H9 (cell line): ENCODE results near the gene ZSWIM5. TPM values are rescaled to one million over a fixed set of nuclear protein-coding genes. Genes with fewer than 3 reads are reported as not detected.

Source experiments
- DNase-seq: peaks from one replicate; pipeline ENCODE4 v3.0.0-alpha.2; 2017
- H2AFZ ChIP-seq: one replicate; pipeline ENCODE4 v1.6.1; 2013; ENCODE audit warnings: mild to moderate bottlenecking, low read length, control low read depth, moderate library complexity
- H2AK5ac ChIP-seq: 2 replicates; pipeline ENCODE4 v1.6.1; 2013; ENCODE audit warnings: low read length, control low read depth, mixed read lengths; ENCODE audit not compliant: insufficient read length
- H2BK120ac ChIP-seq: one replicate; pipeline ENCODE4 v1.6.1; 2013; ENCODE audit warnings: low read depth, mild to moderate bottlenecking, low read length, control low read depth, inconsistent platforms; ENCODE audit not compliant: poor library complexity, severe bottlenecking
- H2BK12ac ChIP-seq: 2 replicates; pipeline ENCODE4 v1.6.1; 2013; ENCODE audit warnings: low read length, control low read depth, mixed read lengths, low read depth; ENCODE audit not compliant: insufficient read length
- H2BK15ac ChIP-seq: 2 replicates; pipeline ENCODE4 v1.6.1; 2013; ENCODE audit warnings: low read depth, low read length, control low read depth
- H2BK20ac ChIP-seq: one replicate; pipeline ENCODE4 v1.6.1; 2013; ENCODE audit warnings: low read depth, mild to moderate bottlenecking, low read length, control low read depth, inconsistent platforms; ENCODE audit not compliant: poor library complexity, severe bottlenecking
- H2BK5ac ChIP-seq: 2 replicates; pipeline ENCODE4 v1.6.1; 2013; ENCODE audit warnings: low read length, control low read depth, mixed read lengths; ENCODE audit not compliant: insufficient read length
- H3K14ac ChIP-seq: 2 replicates; pipeline ENCODE4 v1.6.1; 2013; ENCODE audit warnings: low read length, control low read depth; ENCODE audit not compliant: insufficient read depth
- H3K18ac ChIP-seq: 2 replicates; pipeline ENCODE4 v1.6.1; 2013; ENCODE audit warnings: low read depth, mild to moderate bottlenecking, mixed read lengths, low read length, control low read depth; ENCODE audit not compliant: insufficient read length
- H3K23ac ChIP-seq: 2 replicates; pipeline ENCODE4 v1.6.1; 2013; ENCODE audit warnings: low read length, control low read depth, mixed read lengths, low read depth; ENCODE audit not compliant: insufficient read length
- H3K23me2 ChIP-seq: 2 replicates; pipeline ENCODE4 v1.6.1; 2013; ENCODE audit warnings: low read depth, mild to moderate bottlenecking, mixed read lengths, low read length, control low read depth; ENCODE audit not compliant: insufficient read length, poor library complexity, severe bottlenecking
- H3K27ac ChIP-seq: 2 replicates; pipeline ENCODE4 v1.5.1; 2013; ENCODE audit warnings: low read length, control low read depth, mixed read lengths, low read depth; ENCODE audit not compliant: insufficient read length
- H3K27me3 ChIP-seq: 2 replicates; pipeline ENCODE4 v1.6.1; 2013; ENCODE audit warnings: low read length, control low read depth, inconsistent platforms; ENCODE audit not compliant: insufficient read depth
- H3K4ac ChIP-seq: 2 replicates; pipeline ENCODE4 v1.6.1; 2013; ENCODE audit warnings: low read depth, mild to moderate bottlenecking, control low read depth, inconsistent platforms, low read length, moderate library complexity
- H3K4me1 ChIP-seq: 2 replicates; pipeline ENCODE4 v1.6.1; 2013; ENCODE audit warnings: low read length, control low read depth, inconsistent platforms; ENCODE audit not compliant: insufficient read depth
- H3K4me2 ChIP-seq: 2 replicates; pipeline ENCODE4 v1.6.1; 2013; ENCODE audit warnings: low read length, control low read depth, mixed read lengths; ENCODE audit not compliant: insufficient read length, insufficient read depth
- H3K56ac ChIP-seq: 2 replicates; pipeline ENCODE4 v1.6.1; 2013; ENCODE audit warnings: low read depth, mild to moderate bottlenecking, mixed read lengths, low read length, control low read depth; ENCODE audit not compliant: insufficient read length
- H3K79me1 ChIP-seq: 2 replicates; pipeline ENCODE4 v1.6.1; 2013; ENCODE audit warnings: low read depth, mild to moderate bottlenecking, moderate library complexity, low read length, control low read depth, inconsistent platforms; ENCODE audit not compliant: insufficient read depth, poor library complexity, severe bottlenecking
- H3K79me2 ChIP-seq: 2 replicates; pipeline ENCODE4 v1.6.1; 2013; ENCODE audit warnings: low read length, control low read depth, inconsistent platforms; ENCODE audit not compliant: insufficient read depth
- H3K9ac ChIP-seq: 2 replicates; pipeline ENCODE4 v1.6.1; 2013; ENCODE audit warnings: low read length, control low read depth, mixed read lengths; ENCODE audit not compliant: insufficient read length; ENCODE audit errors: extremely low read depth
- H3K9me3 ChIP-seq: one replicate; pipeline ENCODE4 v1.6.1; 2013; ENCODE audit warnings: low read depth, low read length, inconsistent platforms; ENCODE audit not compliant: control insufficient read depth
- H3T11ph ChIP-seq: one replicate; pipeline ENCODE4 v1.6.1; 2013; ENCODE audit warnings: mild to moderate bottlenecking, low read length, control low read depth, inconsistent platforms
- H4K20me1 ChIP-seq: one replicate; pipeline ENCODE4 v1.6.1; 2013; ENCODE audit not compliant: control insufficient read depth, insufficient read length, insufficient read depth
- H4K5ac ChIP-seq: 2 replicates; pipeline ENCODE4 v1.6.1; 2013; ENCODE audit warnings: low read depth, mild to moderate bottlenecking, mixed read lengths, low read length, control low read depth; ENCODE audit not compliant: insufficient read length
- H4K8ac ChIP-seq: replicated peaks from 2 replicates; pipeline ENCODE4 v1.6.1; 2013; ENCODE audit warnings: low read length, control low read depth, mixed read lengths, low read depth; ENCODE audit not compliant: insufficient read length
- H4K91ac ChIP-seq: 2 replicates; pipeline ENCODE4 v1.6.1; 2013; ENCODE audit warnings: low read depth, mild to moderate bottlenecking, moderate library complexity, mixed read lengths, low read length, control low read depth; ENCODE audit not compliant: insufficient read length
- H3K27ac Mint-ChIP-seq, 3 experiments: 2 replicates in 2 of 3; 3 replicates in 1 of 3; pipeline ENCODE4 v1.8.0; 2020 to 2021; ENCODE audit warnings: mixed read lengths in 3 of 3, mild to moderate bottlenecking in 1 of 3, moderate library complexity in 1 of 3
- H3K27me3 Mint-ChIP-seq: 2 replicates; pipeline ENCODE4 v1.8.0; 2021; ENCODE audit warnings: low read depth, mild to moderate bottlenecking, moderate library complexity, mixed read lengths
- H3K36me3 Mint-ChIP-seq, 3 experiments: 2 replicates in 2 of 3; 3 replicates in 1 of 3; pipeline ENCODE4 v1.8.0; 2020 to 2021; ENCODE audit warnings: low read depth in 3 of 3, mixed read lengths in 3 of 3; ENCODE audit not compliant: insufficient read depth in 1 of 3
- H3K4me1 Mint-ChIP-seq, 2 experiments: 2 replicates each; pipeline ENCODE4 v1.8.0; 2020; ENCODE audit warnings: mixed read lengths in 2 of 2
- H3K4me3 Mint-ChIP-seq, 2 experiments: 2 replicates in 1 of 2; 3 replicates in 1 of 2; pipeline ENCODE4 v1.8.0; 2020 to 2021; ENCODE audit warnings: mild to moderate bottlenecking in 2 of 2, mixed read lengths in 2 of 2, moderate library complexity in 1 of 2
- H3K9me3 Mint-ChIP-seq, 2 experiments: 2 replicates in 1 of 2; 3 replicates in 1 of 2; pipeline ENCODE4 v1.8.0; 2020; ENCODE audit warnings: mild to moderate bottlenecking in 2 of 2, mixed read lengths in 2 of 2, moderate library complexity in 1 of 2
- CTCF ChIP-seq: fragments of 200-600 bp; sonication (generic); conservative IDR thresholded peaks from 3 replicates; pipeline ENCODE4 v1.8.0; 2021; ENCODE audit warnings: antibody characterized with exemption, mild to moderate bottlenecking
- WGBS: extraction: QIAGEN DNeasy Blood & Tissue Kit; methylation state at CpG from one replicate; pipeline ENCODE4 v1.1.7; 2013; ENCODE audit warnings: missing lambda C conversion rate, low lambda C conversion rate, mixed read lengths; ENCODE audit not compliant: insufficient read length; ENCODE audit errors: extremely low coverage; 5-methylcytosine and 5-hydroxymethylcytosine counted together
- total RNA-seq: library from RNA; stranded (reverse); gene quantifications from 2 replicates; pipeline ENCODE4 v1.2.1, GENCODE V29; 2021

Gene ZSWIM5
- total RNA-seq, 1 experiment from 2014 or later: 3.5 TPM

- peaks cover 19% of the 10 kb centered on the region for H3K23me2 ChIP-seq
- H3K18ac ChIP-seq: no peak overlapping the region
- H4K8ac ChIP-seq: no peak overlapping the region
- H3K79me1 ChIP-seq: no peaks in the 10 kb centered on the region
- no peak overlapping the region for H4K5ac ChIP-seq
- H3K79me2 ChIP-seq: no peaks in the 10 kb centered on the region
- H3K9me3 Mint-ChIP-seq: no peaks in the 10 kb centered on the region
- peaks cover 7% of the 10 kb centered on the region for H3K4me1 ChIP-seq
- no peak overlapping the region; a peak in 1 of 7 replicates for H3K27ac Mint-ChIP-seq
- no CpG with 5 or more reads among the region's 41 CpGs for WGBS
- H2BK120ac ChIP-seq: no peak overlapping the region
- no peak overlapping the region for H2BK20ac ChIP-seq
- H2AFZ ChIP-seq: no peak overlapping the region
- H3K9ac ChIP-seq: no peak overlapping the region
- H3K4me2 ChIP-seq: peak overlapping the region; percentile 46
- H3K4me3 Mint-ChIP-seq: peak overlapping the region; percentile 65 to 87
- H3T11ph ChIP-seq: no peak overlapping the region
- no peaks in the 10 kb centered on the region for H3K27me3 ChIP-seq
- H3K56ac ChIP-seq: no peak overlapping the region
- no peak for TF ChIP-seq CTCF
- H3K23ac ChIP-seq: no peak overlapping the region
- no peaks in the 10 kb centered on the region for H4K20me1 ChIP-seq
- peaks cover 4 to 57% (median 40%) of the 10 kb centered on the region in 3 experiments for H3K36me3 Mint-ChIP-seq
- no peak overlapping the region for H3K27ac ChIP-seq
- no peak overlapping the region for H2BK12ac ChIP-seq
- peaks cover 26 to 28% of the 10 kb centered on the region in 2 experiments for H3K4me1 Mint-ChIP-seq
- no peak overlapping the region for H3K4ac ChIP-seq
- no peak overlapping the region for H2AK5ac ChIP-seq
- no peak for DNase-seq
- H2BK15ac ChIP-seq: no peak overlapping the region
- H3K9me3 ChIP-seq: no peaks in the 10 kb centered on the region
- H4K91ac ChIP-seq: no peak overlapping the region
- H3K27me3 Mint-ChIP-seq: no peaks in the 10 kb centered on the region; the same call in 1 of the 2 replicates
- no peak overlapping the region for H2BK5ac ChIP-seq
- H3K14ac ChIP-seq: no peak overlapping the region
Observed at GRCh38 chr1:45009956-45010854, 196.2 kb downstream of the ZSWIM5 start.
